ENCODE data around the gene OSBPL5. TPM values are rescaled to one million over a fixed set of nuclear protein-coding genes. Genes with fewer than 3 reads are reported as not detected.
A peak's percentile ranks its signal among the peaks of the same experiment; 100 is the strongest.

The OSBPL5 gene
- total and polyA plus RNA-seq, 9 of the 15 experiments (the other 6 are each of a cell fraction or from before 2014, with no cell fraction given), result 0.06 to 14.8 (median 3.2) TPM

DNA sequence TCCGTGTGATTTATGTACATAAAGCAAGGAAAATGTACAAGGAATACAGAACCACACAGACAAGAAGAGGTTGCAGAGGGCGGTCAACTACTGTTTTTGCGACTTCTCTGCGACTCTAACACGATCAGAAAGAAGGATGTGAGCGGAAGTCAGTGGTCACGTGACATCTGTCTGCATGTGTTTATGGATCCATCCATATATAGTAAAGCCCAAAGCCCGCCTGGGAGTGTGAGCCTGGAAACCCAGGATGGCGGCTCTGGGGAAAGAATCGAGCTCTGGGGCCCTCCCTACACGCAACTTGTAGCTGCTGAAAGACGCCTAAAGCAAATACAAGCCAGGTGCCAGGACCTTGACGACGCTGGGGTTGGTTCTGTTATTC lies 8.8 kb downstream of the OSBPL5 start (continued):
- TF ChIP-seq, protein P1, sequence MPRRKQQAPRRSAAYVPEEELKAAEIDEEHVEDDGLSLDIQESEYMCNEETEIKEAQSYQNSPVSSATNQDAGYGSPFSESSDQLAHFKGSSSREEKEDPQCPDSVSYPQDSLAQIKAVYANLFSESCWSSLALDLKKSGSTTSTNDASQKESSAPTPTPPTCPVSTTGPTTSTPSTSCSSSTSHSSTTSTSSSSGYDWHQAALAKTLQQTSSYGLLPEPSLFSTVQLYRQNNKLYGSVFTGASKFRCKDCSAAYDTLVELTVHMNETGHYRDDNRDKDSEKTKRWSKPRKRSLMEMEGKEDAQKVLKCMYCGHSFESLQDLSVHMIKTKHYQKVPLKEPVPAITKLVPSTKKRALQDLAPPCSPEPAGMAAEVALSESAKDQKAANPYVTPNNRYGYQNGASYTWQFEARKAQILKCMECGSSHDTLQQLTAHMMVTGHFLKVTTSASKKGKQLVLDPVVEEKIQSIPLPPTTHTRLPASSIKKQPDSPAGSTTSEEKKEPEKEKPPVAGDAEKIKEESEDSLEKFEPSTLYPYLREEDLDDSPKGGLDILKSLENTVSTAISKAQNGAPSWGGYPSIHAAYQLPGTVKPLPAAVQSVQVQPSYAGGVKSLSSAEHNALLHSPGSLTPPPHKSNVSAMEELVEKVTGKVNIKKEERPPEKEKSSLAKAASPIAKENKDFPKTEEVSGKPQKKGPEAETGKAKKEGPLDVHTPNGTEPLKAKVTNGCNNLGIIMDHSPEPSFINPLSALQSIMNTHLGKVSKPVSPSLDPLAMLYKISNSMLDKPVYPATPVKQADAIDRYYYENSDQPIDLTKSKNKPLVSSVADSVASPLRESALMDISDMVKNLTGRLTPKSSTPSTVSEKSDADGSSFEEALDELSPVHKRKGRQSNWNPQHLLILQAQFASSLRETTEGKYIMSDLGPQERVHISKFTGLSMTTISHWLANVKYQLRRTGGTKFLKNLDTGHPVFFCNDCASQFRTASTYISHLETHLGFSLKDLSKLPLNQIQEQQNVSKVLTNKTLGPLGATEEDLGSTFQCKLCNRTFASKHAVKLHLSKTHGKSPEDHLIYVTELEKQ (CRISPR knock-in tag; IDR thresholded peaks at IDR 0.05), result no peak
- TF ChIP-seq NFE2L1 (tag; IDR thresholded peaks at IDR 0.05; ENCODE audit: borderline replicate concordance, low read depth), result no peak
- TF ChIP-seq ZNF224 (CRISPR knock-in tag; IDR thresholded peaks at IDR 0.05), result no peak
- TF ChIP-seq RAD51 (IDR thresholded peaks at IDR 0.05; ENCODE audit: borderline replicate concordance, low read depth), result peak; percentile 74
- no peak for TF ChIP-seq HNRNPH1 (optimal IDR thresholded peaks at IDR 0.05; ENCODE audit: low read depth, low read length)
- TF ChIP-seq ZC3H4 (CRISPR knock-in tag; IDR thresholded peaks at IDR 0.05; ENCODE audit: borderline replicate concordance), result no peak
- TF ChIP-seq, protein P2, sequence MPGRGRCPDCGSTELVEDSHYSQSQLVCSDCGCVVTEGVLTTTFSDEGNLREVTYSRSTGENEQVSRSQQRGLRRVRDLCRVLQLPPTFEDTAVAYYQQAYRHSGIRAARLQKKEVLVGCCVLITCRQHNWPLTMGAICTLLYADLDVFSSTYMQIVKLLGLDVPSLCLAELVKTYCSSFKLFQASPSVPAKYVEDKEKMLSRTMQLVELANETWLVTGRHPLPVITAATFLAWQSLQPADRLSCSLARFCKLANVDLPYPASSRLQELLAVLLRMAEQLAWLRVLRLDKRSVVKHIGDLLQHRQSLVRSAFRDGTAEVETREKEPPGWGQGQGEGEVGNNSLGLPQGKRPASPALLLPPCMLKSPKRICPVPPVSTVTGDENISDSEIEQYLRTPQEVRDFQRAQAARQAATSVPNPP (IDR thresholded peaks at IDR 0.05; ENCODE audit: borderline replicate concordance, insufficient read depth, insufficient read length), result no peak
- TF ChIP-seq ZBED1 (IDR thresholded peaks at IDR 0.05), result no peak
- no peak for TF ChIP-seq PCBP2 (IDR thresholded peaks at IDR 0.05; ENCODE audit: low read depth, low read length, poor library complexity, severe bottlenecking)
- TF ChIP-seq FOXJ2 (tag; IDR thresholded peaks at IDR 0.05), result no peak
- TF ChIP-seq, protein P3, sequence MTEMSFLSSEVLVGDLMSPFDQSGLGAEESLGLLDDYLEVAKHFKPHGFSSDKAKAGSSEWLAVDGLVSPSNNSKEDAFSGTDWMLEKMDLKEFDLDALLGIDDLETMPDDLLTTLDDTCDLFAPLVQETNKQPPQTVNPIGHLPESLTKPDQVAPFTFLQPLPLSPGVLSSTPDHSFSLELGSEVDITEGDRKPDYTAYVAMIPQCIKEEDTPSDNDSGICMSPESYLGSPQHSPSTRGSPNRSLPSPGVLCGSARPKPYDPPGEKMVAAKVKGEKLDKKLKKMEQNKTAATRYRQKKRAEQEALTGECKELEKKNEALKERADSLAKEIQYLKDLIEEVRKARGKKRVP (CRISPR knock-in tag; IDR thresholded peaks at IDR 0.05), result no peak
- TF ChIP-seq TARDBP (IDR thresholded peaks at IDR 0.05), result no peak
- TF ChIP-seq CBFA2T3 (IDR thresholded peaks at IDR 0.05), result no peak
- no peak for TF ChIP-seq HDAC1 (IDR thresholded peaks at IDR 0.05)
- TF ChIP-seq, protein P4, sequence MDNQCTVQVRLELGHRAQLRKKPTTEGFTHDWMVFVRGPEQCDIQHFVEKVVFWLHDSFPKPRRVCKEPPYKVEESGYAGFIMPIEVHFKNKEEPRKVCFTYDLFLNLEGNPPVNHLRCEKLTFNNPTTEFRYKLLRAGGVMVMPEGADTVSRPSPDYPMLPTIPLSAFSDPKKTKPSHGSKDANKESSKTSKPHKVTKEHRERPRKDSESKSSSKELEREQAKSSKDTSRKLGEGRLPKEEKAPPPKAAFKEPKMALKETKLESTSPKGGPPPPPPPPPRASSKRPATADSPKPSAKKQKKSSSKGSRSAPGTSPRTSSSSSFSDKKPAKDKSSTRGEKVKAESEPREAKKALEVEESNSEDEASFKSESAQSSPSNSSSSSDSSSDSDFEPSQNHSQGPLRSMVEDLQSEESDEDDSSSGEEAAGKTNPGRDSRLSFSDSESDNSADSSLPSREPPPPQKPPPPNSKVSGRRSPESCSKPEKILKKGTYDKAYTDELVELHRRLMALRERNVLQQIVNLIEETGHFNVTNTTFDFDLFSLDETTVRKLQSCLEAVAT (IDR thresholded peaks at IDR 0.05), result 0 out of 4 replicates have a peak, but pooled peaks of 1 of the 2 experiments have one; percentile 28
- no peak for TF ChIP-seq EHMT2 (IDR thresholded peaks at IDR 0.05)
- TF ChIP-seq, protein P5, sequence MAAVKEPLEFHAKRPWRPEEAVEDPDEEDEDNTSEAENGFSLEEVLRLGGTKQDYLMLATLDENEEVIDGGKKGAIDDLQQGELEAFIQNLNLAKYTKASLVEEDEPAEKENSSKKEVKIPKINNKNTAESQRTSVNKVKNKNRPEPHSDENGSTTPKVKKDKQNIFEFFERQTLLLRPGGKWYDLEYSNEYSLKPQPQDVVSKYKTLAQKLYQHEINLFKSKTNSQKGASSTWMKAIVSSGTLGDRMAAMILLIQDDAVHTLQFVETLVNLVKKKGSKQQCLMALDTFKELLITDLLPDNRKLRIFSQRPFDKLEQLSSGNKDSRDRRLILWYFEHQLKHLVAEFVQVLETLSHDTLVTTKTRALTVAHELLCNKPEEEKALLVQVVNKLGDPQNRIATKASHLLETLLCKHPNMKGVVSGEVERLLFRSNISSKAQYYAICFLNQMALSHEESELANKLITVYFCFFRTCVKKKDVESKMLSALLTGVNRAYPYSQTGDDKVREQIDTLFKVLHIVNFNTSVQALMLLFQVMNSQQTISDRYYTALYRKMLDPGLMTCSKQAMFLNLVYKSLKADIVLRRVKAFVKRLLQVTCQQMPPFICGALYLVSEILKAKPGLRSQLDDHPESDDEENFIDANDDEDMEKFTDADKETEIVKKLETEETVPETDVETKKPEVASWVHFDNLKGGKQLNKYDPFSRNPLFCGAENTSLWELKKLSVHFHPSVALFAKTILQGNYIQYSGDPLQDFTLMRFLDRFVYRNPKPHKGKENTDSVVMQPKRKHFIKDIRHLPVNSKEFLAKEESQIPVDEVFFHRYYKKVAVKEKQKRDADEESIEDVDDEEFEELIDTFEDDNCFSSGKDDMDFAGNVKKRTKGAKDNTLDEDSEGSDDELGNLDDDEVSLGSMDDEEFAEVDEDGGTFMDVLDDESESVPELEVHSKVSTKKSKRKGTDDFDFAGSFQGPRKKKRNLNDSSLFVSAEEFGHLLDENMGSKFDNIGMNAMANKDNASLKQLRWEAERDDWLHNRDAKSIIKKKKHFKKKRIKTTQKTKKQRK (IDR thresholded peaks at IDR 0.05; ENCODE audit: borderline replicate concordance, low read depth, low read length), result no peak
